OCI-LY3 (cell line): ENCODE measurements around the gene CERT1.

Experiments used
- H2AFZ ChIP-seq: fragments of 200-600, 300-600 bp; shearing (Covaris generic); 2 replicates; pipeline ENCODE4 v1.6.0; 2014; ENCODE audit warnings: antibody characterized with exemption, low read depth, low read length
- H3K27ac ChIP-seq: fragments of 200-600, 300-600 bp; sonication (generic); 2 replicates; pipeline ENCODE4 v1.5.1; 2014; ENCODE audit warnings: mild to moderate bottlenecking, low read length, moderate library complexity, mixed read lengths
- H3K27me3 ChIP-seq: fragments of 200-600, 300-600 bp; sonication (generic); 2 replicates; pipeline ENCODE4 v1.6.1; 2014; ENCODE audit warnings: low read depth, low read length, mixed read lengths
- H3K36me3 ChIP-seq: fragments of 200-600, 300-600 bp; sonication (generic); replicated peaks from 2 replicates; pipeline ENCODE3; 2014; ENCODE audit warnings: low read depth, low read length, mixed read lengths
- H3K4me1 ChIP-seq: fragments of 300-600, 200-600 bp; sonication (generic); 2 replicates; pipeline ENCODE4 v1.6.1; 2014; ENCODE audit warnings: low read length, mixed read lengths
- H3K4me2 ChIP-seq: fragments of 200-600, 300-600 bp; sonication (generic); 2 replicates; pipeline ENCODE4 v1.6.1; 2014; ENCODE audit warnings: low read length, mixed read lengths
- H3K4me3 ChIP-seq: fragments of 300-600, 200-600 bp; sonication (generic); 2 replicates; pipeline ENCODE4 v1.5.1; 2014; ENCODE audit warnings: antibody characterized with exemption, mild to moderate bottlenecking, low read length, moderate library complexity
- H3K79me2 ChIP-seq: fragments of 300-600, 200-600 bp; shearing (Covaris generic); 2 replicates; pipeline ENCODE4 v1.6.1; 2014; ENCODE audit warnings: mild to moderate bottlenecking, low read length, mixed read lengths
- H3K9ac ChIP-seq: fragments of 300-600, 200-600 bp; shearing (Covaris generic); 2 replicates; pipeline ENCODE4 v1.6.0; 2014; ENCODE audit warnings: mild to moderate bottlenecking, low read length, moderate library complexity
- H3K9me3 ChIP-seq: fragments of 200-600, 300-600 bp; shearing (Covaris generic); 2 replicates; pipeline ENCODE4 v1.6.1; 2014; ENCODE audit warnings: low read length, mixed read lengths; ENCODE audit not compliant: insufficient read depth
- H4K20me1 ChIP-seq: fragments of 200-600, 300-600 bp; sonication (generic); 2 replicates; pipeline ENCODE4 v1.6.1; 2016; ENCODE audit warnings: low read length, mixed read lengths; ENCODE audit not compliant: insufficient read depth
- EZH2phosphoT487 ChIP-seq: fragments of 200-600 bp; shearing (Covaris generic); IDR thresholded peaks from 2 replicates; pipeline ENCODE4 v1.6.1; 2018; ENCODE audit warnings: antibody characterized with exemption, mixed run types, low read depth
- TF ChIP-seq, protein P1 (sequence below): fragments of 200-600, 300-600 bp; sonication (generic); IDR thresholded peaks from 2 replicates; pipeline ENCODE4 v1.5.1; 2014; ENCODE audit warnings: antibody characterized with exemption, low read length, low read depth

The CERT1 gene

DNA sequence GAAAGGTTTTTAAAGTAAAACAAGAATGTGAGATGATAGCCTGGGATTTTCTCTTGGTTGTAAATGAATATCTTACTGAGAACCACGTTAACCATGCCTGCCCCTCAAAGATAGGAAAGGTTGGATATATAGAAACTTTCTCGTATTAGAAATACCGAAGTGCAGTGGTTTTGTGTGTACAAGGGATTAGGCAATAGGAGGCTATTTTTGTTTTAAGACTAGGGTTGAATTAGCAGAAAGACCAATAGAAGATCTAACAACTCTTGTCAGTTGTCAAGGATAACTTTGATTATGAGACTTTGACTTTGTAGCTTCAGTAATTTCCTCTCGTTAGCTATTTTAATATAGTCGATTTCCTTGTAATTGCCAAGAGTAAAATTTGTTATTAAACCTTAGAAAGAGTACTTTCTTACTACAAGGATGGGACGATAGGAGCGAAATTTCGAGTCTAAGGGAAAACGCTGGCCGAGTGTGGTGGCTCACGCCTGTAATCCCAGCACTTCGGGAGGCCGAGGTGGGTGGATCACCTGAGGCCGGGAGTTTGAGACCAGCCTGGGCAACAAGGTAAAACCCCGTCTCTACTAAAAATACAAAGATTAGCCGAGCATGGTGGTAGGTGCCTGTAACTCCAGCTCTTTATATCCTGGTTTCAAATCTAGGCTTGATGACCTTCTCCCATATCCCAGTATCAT is 1.1 kb upstream of the CERT1 start:
- peak overlapping the region; percentile 74 for H3K27ac ChIP-seq
- no peak for TF ChIP-seq EZH2phosphoT487
- TF ChIP-seq, protein P1, sequence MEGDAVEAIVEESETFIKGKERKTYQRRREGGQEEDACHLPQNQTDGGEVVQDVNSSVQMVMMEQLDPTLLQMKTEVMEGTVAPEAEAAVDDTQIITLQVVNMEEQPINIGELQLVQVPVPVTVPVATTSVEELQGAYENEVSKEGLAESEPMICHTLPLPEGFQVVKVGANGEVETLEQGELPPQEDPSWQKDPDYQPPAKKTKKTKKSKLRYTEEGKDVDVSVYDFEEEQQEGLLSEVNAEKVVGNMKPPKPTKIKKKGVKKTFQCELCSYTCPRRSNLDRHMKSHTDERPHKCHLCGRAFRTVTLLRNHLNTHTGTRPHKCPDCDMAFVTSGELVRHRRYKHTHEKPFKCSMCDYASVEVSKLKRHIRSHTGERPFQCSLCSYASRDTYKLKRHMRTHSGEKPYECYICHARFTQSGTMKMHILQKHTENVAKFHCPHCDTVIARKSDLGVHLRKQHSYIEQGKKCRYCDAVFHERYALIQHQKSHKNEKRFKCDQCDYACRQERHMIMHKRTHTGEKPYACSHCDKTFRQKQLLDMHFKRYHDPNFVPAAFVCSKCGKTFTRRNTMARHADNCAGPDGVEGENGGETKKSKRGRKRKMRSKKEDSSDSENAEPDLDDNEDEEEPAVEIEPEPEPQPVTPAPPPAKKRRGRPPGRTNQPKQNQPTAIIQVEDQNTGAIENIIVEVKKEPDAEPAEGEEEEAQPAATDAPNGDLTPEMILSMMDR, result no peak
- H3K79me2 ChIP-seq, result peaks cover 93% of the 10 kb centered on the region
- H3K9me3 ChIP-seq, result no peaks in the 10 kb centered on the region
- peak overlapping the region; percentile 85 for H3K9ac ChIP-seq
- no peaks in the 10 kb centered on the region; the same call in 1 of the 2 replicates for H4K20me1 ChIP-seq
- H3K36me3 ChIP-seq, result peaks cover 3% of the 10 kb centered on the region
- peak overlapping the region; percentile 87 for H3K4me2 ChIP-seq
- peak overlapping the region; percentile 67 for H2AFZ ChIP-seq
- peaks cover 27% of the 10 kb centered on the region for H3K4me1 ChIP-seq
- H3K4me3 ChIP-seq, result peak overlapping the region; percentile 88
- no peaks in the 10 kb centered on the region for H3K27me3 ChIP-seq

DNA sequence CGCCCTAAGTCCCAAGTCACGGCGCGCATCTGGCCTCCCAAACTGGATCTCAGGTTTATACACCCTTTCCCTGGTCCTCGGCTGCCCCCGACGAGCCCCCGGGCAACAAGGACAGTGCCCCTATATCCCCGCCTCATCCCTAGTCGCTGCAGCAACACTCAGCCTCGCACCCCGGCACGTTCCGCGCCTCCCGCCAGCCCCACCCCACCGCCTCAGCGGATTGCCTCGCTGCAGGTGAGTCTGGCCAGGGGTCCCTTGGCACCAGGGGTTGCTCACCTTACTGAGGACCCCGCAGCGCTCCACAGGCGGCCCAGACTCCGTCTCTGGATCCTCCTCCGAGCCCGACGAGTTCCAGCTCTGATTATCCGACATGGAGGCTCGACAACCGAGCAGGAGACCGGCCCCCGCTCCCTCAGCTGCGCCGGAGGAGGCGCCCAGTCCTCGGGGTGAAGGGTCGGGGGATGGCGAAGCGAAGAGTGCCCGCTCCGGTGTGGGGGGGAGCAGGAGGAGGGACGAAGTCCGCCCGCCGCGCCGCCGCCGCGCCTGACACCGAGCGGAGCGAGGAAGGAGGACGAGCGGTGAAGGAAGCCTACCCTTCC is 494 bp downstream of the CERT1 start:
- peak overlapping the region; percentile 81 for H3K4me2 ChIP-seq
- no peak for TF ChIP-seq EZH2phosphoT487
- TF ChIP-seq, protein P1, result no peak
- peaks cover 3% of the 10 kb centered on the region; the same call in 1 of the 2 replicates for H4K20me1 ChIP-seq
- H3K27me3 ChIP-seq, result no peaks in the 10 kb centered on the region
- no peaks in the 10 kb centered on the region for H3K9me3 ChIP-seq
- peak overlapping the region; percentile 54 for H3K27ac ChIP-seq
- peak overlapping the region; percentile 88 for H3K4me3 ChIP-seq
- peaks cover 93% of the 10 kb centered on the region for H3K79me2 ChIP-seq
- H3K9ac ChIP-seq, result peak overlapping the region; percentile 81
- H3K4me1 ChIP-seq, result peaks cover 27% of the 10 kb centered on the region
- H2AFZ ChIP-seq, result no peak overlapping the region; the same call in 1 of the 2 replicates
- peaks cover 2% of the 10 kb centered on the region for H3K36me3 ChIP-seq

DNA sequence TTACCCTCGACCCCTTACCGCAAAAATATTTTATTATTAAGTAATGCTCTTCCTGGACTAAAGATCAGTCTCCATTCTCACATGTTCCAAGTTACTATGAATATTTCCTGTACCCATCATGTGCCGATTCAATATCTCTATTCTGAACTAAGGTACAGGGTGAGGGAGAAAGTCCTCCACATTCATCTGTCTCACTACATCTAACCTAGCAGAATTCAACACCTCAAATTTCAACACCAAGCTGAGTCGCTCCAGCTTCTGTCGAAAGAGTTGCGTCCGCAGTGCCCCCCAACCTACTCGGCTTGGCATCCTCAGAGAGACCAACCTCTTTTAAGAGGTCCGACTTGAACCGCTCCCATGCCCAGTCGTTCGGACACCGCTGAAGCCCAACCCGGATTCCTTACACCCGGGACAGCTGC is 1.0 kb downstream of the CERT1 start:
- TF ChIP-seq, protein P1, result no peak
- TF ChIP-seq EZH2phosphoT487, result no peak
- peak overlapping the region; percentile 88 for H3K4me3 ChIP-seq
- no peaks in the 10 kb centered on the region for H3K9me3 ChIP-seq
- H3K27ac ChIP-seq, result peak overlapping the region; percentile 54
- peaks cover 90% of the 10 kb centered on the region for H3K79me2 ChIP-seq
- H4K20me1 ChIP-seq, result peaks cover 3% of the 10 kb centered on the region; the same call in 1 of the 2 replicates
- H2AFZ ChIP-seq, result no peak overlapping the region
- peaks cover 2% of the 10 kb centered on the region for H3K36me3 ChIP-seq
- peaks cover 27% of the 10 kb centered on the region for H3K4me1 ChIP-seq
- no peaks in the 10 kb centered on the region for H3K27me3 ChIP-seq
- H3K9ac ChIP-seq, result peak overlapping the region; percentile 81
- H3K4me2 ChIP-seq, result peak overlapping the region; percentile 81

DNA sequence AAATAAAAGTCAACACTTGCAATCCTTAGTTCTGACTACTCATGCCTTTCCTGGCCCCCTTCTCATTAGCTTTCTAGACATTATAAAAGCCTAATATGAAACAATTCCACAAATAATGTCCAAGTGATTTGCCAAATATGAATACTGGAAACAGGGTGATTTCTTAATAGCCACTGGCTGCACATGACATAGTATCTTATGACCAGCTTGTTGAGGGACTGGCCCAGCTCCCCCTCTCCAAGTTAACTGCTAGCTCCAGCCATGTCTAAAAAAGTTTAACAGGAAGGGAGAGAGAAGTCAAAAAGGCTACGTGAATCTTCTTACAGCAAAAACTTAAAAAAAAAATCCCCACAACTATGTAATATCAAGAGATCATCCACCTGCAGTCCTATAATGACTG is 1.5 kb downstream of the CERT1 start:
- H3K36me3 ChIP-seq, result peaks cover 2% of the 10 kb centered on the region
- peak overlapping the region; percentile 54 for H3K27ac ChIP-seq
- peak overlapping the region; percentile 88 for H3K4me3 ChIP-seq
- peaks cover 3% of the 10 kb centered on the region; the same call in 1 of the 2 replicates for H4K20me1 ChIP-seq
- peak overlapping the region; percentile 81 for H3K4me2 ChIP-seq
- no peaks in the 10 kb centered on the region for H3K27me3 ChIP-seq
- H3K79me2 ChIP-seq, result peaks cover 85% of the 10 kb centered on the region
- no peaks in the 10 kb centered on the region for H3K9me3 ChIP-seq
- no peak overlapping the region for H2AFZ ChIP-seq
- peak overlapping the region; percentile 81 for H3K9ac ChIP-seq
- peaks cover 27% of the 10 kb centered on the region for H3K4me1 ChIP-seq
- TF ChIP-seq EZH2phosphoT487, result no peak
- TF ChIP-seq, protein P1, result no peak
